Effector memory CD8-positive, alpha-beta T cell (primary cell): ENCODE results near the gene TNKS1BP1.
"Not testable (repeated sequence)": the region's sequence is repeated elsewhere in the genome, so short reads cannot be mapped to it uniquely, and the experiment has no call there.

Source experiments
- ATAC-seq: fragments of 150-1000 bp; cut with Tn5 transposase; replicated peaks from 2 replicates; pipeline ENCODE4 v1.10.0; 2021; ENCODE audit warnings: mild to moderate bottlenecking, moderate library complexity
- DNase-seq, 3 experiments: peaks; one replicate each; pipeline ENCODE4 v3.0.0; 2021
- H3K27ac Mint-ChIP-seq, 2 donors: one replicate each; pipeline ENCODE4 v1.8.0; 2022; ENCODE audit warnings: mild to moderate bottlenecking in 2 of 2, mixed read lengths in 2 of 2, moderate library complexity in 2 of 2
- H3K27me3 Mint-ChIP-seq, 2 donors: one replicate each; pipeline ENCODE4 v1.8.0; 2022; ENCODE audit warnings: mixed read lengths in 2 of 2
- H3K36me3 Mint-ChIP-seq: one replicate; pipeline ENCODE4 v1.8.0; 2022; ENCODE audit warnings: mild to moderate bottlenecking, moderate library complexity, mixed read lengths; ENCODE audit not compliant: insufficient read depth
- H3K4me1 Mint-ChIP-seq, 2 donors: one replicate each; pipeline ENCODE4 v1.8.0; 2022; ENCODE audit warnings: low read depth in 2 of 2, mixed read lengths in 2 of 2
- H3K4me3 Mint-ChIP-seq, 2 donors: one replicate each; pipeline ENCODE4 v1.8.0; 2022; ENCODE audit warnings: mild to moderate bottlenecking in 2 of 2, mixed read lengths in 2 of 2, moderate library complexity in 2 of 2
- H3K9me3 Mint-ChIP-seq, 2 donors: one replicate each; pipeline ENCODE4 v1.8.0; 2022; ENCODE audit warnings: mixed read lengths in 2 of 2
- total RNA-seq, 9 experiments: gene quantifications; one replicate each; lab custom pipeline; 2026; lab: John Stamatoyannopoulos, UW

TNKS1BP1 gene, protein sequence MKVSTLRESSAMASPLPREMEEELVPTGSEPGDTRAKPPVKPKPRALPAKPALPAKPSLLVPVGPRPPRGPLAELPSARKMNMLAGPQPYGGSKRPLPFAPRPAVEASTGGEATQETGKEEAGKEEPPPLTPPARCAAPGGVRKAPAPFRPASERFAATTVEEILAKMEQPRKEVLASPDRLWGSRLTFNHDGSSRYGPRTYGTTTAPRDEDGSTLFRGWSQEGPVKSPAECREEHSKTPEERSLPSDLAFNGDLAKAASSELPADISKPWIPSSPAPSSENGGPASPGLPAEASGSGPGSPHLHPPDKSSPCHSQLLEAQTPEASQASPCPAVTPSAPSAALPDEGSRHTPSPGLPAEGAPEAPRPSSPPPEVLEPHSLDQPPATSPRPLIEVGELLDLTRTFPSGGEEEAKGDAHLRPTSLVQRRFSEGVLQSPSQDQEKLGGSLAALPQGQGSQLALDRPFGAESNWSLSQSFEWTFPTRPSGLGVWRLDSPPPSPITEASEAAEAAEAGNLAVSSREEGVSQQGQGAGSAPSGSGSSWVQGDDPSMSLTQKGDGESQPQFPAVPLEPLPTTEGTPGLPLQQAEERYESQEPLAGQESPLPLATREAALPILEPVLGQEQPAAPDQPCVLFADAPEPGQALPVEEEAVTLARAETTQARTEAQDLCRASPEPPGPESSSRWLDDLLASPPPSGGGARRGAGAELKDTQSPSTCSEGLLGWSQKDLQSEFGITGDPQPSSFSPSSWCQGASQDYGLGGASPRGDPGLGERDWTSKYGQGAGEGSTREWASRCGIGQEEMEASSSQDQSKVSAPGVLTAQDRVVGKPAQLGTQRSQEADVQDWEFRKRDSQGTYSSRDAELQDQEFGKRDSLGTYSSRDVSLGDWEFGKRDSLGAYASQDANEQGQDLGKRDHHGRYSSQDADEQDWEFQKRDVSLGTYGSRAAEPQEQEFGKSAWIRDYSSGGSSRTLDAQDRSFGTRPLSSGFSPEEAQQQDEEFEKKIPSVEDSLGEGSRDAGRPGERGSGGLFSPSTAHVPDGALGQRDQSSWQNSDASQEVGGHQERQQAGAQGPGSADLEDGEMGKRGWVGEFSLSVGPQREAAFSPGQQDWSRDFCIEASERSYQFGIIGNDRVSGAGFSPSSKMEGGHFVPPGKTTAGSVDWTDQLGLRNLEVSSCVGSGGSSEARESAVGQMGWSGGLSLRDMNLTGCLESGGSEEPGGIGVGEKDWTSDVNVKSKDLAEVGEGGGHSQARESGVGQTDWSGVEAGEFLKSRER (N-terminal part only)
- total RNA-seq = 15.0 to 53.7 (median 36.0) reads per million in 9 experiments

DNA sequence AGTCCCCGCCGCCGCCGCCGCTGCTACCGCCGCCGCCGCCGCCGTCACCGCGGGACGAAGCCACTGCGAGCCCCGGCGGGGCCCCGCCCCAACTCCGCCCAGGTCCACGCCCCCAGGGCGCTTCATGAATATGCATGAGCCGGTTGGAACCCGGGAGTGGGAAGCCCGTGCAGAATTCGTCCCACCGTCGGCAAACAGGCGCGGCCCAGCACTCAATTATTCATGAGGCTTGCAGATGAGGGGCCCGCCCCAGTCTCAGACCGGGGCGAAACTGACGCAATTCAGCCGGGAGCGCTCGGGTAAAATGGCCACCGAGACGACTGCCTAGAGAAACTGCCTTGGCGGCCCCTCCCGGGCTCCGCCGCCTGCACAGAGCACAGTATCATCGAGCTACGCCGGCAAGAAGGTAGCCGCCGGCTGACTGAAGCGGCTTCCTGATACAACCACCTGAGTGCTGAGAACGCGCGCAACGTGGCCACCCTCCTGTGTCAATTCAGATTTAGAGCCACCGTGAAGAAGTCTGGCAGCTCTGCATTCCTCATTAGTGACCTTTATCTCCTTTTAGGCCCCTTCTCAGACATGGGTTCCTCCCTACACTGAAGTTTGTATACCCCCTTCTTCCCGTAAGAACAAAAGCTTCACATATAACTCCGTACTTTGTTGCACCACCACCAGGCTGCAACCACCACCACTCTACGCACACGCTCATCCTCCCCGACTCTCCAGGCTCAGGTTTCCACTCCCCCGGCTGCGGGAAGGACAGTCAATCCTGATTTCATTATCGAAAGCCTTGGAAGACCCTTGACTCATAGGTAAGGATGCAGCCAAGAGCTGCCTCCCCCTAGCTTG is at the start of gene TNKS1BP1:
TSS of gene TNKS1BP1 (minus strand) at position 67 of the 849 bp plus-strand sequence. CDS start 3,067 bp downstream, outside the sequence.
- DNase-seq (peak; percentile 75 to 81 (median 77)), ATAC-seq (peak; percentile 84)
- peak within 1 kb of the TSS; percentile 96 to 98 for H3K27ac Mint-ChIP-seq
- no peaks in the 10 kb centered on the region for H3K27me3 Mint-ChIP-seq
- H3K36me3 Mint-ChIP-seq = peaks cover 44% of the 10 kb centered on the region
- H3K4me3 Mint-ChIP-seq = peak within 1 kb of the TSS; percentile 87 to 88
- H3K4me1 Mint-ChIP-seq = peaks cover 26 to 30% of the 10 kb centered on the region in 2 donors
- H3K9me3 Mint-ChIP-seq = no peaks in the 10 kb centered on the region

DNA sequence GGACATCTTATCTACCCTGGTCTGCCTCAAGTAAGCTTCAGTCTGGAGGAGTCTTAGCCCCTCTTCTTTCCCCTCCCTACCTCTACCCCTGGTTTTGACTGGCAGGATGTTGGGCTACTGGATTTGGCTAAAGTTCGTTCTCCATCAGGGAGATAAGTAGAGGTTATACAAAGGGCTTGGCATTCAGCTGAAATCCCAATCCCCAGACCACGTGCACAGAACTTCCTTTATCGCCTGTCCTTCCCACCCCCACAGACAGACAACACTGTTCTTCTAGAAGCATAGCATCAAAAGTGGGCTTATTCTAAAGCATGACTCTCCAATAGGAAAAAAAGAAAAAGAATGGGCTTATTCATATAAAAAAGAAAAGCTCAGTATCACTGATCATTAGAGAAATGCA is 48.4 kb upstream of the TNKS1BP1 start:
- ATAC-seq (no peak), DNase-seq (no peak)
- Mint-ChIP-seq H3K36me3 (no peaks in the 10 kb centered on the region), H3K4me3 (no peak overlapping the region), H3K27me3 (peaks cover 0 to 12% of the 10 kb centered on the region in 2 donors), H3K4me1 (no peaks in the 10 kb centered on the region), H3K27ac (peak overlapping the region in 1 of 2 donors; percentile 42), H3K9me3 (no peaks in the 10 kb centered on the region)

DNA sequence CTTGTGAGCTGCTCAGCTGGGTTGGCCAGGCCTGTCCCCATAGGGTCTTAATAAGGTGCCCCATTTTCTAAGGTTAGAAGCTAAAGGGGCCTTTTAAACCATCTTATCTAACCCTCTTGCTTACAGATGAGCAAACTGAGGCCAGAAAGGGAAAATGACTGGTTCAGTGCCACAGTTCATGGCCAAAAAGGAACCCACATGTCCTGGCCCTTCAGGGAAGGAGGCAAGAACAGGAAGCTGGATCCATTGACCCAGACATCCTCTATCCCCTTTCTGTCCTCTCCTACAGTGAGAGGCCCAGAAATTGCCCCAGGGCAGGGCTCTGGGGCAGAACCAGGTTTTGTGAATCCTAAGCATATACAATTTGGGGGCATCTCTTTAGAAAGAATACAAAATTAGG is 46.2 kb upstream of the TNKS1BP1 start:
- no peaks in the 10 kb centered on the region for H3K36me3 Mint-ChIP-seq
- DNase-seq (no peak), ATAC-seq (no peak)
- no peak overlapping the region for H3K4me3 Mint-ChIP-seq
- H3K27ac Mint-ChIP-seq = peak overlapping the region in 1 of 2 donors; percentile 32
- no peaks in the 10 kb centered on the region for H3K4me1 Mint-ChIP-seq
- no peaks in the 10 kb centered on the region for H3K9me3 Mint-ChIP-seq
- peaks cover 0 to 24% of the 10 kb centered on the region in 2 donors for H3K27me3 Mint-ChIP-seq

DNA sequence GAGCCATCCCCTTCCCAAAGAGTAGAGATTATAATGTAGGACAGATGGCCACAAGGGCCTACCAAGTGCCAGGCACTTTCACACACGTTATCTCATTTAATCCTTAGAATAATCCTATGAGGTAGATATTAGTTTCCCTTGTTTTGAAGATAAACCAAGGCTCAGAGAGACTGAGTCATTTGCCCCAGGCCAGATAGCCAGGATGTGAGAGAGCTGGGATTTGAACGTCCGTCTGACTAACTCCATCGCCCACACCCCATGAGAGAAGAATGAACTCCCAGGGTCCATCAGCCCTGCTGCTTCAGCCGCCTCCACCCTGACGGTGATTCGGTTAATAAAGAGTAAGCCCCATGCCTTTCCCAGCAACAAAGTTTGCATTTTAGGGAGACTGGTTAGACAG is 45.5 kb upstream of the TNKS1BP1 start:
- no peak overlapping the region for H3K4me3 Mint-ChIP-seq
- no peaks in the 10 kb centered on the region for H3K4me1 Mint-ChIP-seq
- H3K36me3 Mint-ChIP-seq = no peaks in the 10 kb centered on the region
- peak overlapping the region in 1 of 2 donors; percentile 32 for H3K27ac Mint-ChIP-seq
- no peaks in the 10 kb centered on the region for H3K9me3 Mint-ChIP-seq
- ATAC-seq (no peak), DNase-seq (no peak)
- H3K27me3 Mint-ChIP-seq = peaks cover 0 to 30% of the 10 kb centered on the region in 2 donors

DNA sequence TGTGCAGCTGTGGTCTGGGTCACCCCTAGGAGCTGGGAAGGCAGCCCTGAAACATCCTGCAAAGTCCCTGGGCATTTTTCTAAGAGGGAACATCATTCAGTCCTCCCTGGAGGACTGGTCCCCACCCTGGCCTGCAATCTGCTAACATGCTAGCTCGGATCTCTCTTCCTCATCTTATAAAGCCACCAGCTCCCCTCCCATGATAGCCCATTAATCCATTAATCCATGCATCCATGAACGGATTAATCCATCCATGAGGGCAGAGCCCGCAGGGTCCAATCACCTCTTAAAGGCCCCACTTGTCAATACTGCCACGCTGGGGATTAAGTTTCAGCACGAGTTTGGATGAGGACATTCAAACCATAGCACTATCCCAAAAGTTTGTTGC is 44.1 kb upstream of the TNKS1BP1 start:
- Mint-ChIP-seq H3K36me3 (no peaks in the 10 kb centered on the region), H3K4me1 (no peaks in the 10 kb centered on the region), H3K27ac (no peak overlapping the region), H3K9me3 (no peaks in the 10 kb centered on the region), H3K4me3 (no peak overlapping the region), H3K27me3 (peaks cover 5 to 38% of the 10 kb centered on the region in 2 donors)
- ATAC-seq = no peak
- DNase-seq = no peak

DNA sequence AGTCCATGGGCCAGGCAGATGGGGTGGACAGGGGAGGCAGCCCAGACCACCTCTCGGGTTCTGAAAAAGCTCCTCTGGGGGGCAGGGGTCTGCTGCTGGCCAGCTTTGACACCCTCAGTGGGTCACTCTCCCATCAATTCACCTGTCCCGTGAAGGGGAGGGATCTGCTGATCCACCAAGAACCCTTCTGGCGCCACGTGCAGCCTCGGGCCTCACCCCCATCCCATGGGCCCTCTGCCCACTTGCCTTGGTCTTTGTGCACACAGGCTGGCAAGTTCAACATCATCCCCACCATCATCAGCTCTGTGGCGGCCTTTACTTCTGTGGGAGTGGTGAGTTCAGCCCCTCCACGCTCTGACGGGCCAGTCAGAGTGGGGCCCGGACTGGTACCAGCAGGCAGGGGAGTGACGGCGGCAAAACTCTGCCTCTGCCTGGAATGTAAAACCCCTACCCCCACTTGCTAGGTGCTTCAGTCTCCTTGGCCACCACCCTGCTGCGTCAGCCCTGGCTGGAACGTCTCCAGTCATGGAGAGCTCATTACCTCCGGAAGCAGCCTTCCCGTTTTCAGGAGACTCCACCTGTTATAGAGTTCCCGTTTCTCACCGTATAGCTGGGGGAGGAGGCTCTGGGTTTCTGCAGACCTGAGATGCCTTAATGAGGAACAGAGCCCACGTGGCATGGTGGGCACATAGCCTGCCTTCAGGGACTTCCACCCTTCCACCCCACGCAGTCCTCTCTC is 43.5 kb upstream of the TNKS1BP1 start:
- no peak overlapping the region for H3K27ac Mint-ChIP-seq
- H3K36me3 Mint-ChIP-seq = no peaks in the 10 kb centered on the region

DNA sequence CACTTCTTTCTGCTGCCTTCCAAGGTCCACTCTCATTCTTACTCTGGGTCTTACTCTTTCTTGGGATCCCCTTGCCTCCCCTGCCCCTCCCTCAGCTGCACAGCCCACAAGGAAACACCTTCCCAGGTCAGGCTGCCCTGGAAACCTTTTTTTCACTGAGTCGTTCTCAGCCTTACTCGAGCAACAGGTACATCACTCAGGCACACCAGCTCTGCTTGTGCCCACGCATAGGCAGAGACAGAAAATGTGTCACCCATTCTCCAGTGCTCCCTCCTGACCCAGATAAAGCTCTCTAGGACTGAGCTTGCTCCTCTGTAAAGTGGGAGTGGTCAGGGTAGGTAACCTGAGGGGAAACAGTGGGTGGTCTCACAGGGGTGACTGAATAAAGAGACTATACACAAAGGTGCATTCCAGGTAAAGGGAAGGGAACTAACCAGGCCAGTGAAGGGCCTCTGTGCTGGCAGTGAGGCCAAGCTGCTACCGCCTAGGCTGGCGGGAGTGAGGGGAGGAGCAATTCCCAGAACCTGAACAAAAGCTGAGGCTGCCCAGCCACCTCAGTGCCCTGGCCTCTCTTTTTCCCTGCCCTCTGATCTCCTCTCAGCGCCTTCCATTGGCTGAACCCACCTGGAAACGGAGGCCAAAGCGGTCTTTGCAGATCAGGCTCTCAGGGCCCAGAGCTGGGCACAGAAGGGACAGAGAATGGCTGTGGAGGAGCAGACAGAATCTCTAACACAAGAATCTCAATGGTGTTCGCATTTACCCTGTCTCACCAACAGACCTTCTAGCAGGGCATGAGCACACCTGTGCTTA is 40.3 kb upstream of the TNKS1BP1 start:
- ATAC-seq = no peak
- H3K27ac Mint-ChIP-seq = no peak overlapping the region
- peaks cover 21 to 64% of the 10 kb centered on the region in 2 donors for H3K27me3 Mint-ChIP-seq

More for the DNA sequence above, 43.5 kb upstream of the TNKS1BP1 start:
- H3K4me3 Mint-ChIP-seq = no peak overlapping the region
- DNase-seq (no peak), ATAC-seq (no peak)
- no peaks in the 10 kb centered on the region for H3K9me3 Mint-ChIP-seq
- H3K4me1 Mint-ChIP-seq = no peaks in the 10 kb centered on the region
- peaks cover 6 to 43% of the 10 kb centered on the region in 2 donors for H3K27me3 Mint-ChIP-seq

DNA sequence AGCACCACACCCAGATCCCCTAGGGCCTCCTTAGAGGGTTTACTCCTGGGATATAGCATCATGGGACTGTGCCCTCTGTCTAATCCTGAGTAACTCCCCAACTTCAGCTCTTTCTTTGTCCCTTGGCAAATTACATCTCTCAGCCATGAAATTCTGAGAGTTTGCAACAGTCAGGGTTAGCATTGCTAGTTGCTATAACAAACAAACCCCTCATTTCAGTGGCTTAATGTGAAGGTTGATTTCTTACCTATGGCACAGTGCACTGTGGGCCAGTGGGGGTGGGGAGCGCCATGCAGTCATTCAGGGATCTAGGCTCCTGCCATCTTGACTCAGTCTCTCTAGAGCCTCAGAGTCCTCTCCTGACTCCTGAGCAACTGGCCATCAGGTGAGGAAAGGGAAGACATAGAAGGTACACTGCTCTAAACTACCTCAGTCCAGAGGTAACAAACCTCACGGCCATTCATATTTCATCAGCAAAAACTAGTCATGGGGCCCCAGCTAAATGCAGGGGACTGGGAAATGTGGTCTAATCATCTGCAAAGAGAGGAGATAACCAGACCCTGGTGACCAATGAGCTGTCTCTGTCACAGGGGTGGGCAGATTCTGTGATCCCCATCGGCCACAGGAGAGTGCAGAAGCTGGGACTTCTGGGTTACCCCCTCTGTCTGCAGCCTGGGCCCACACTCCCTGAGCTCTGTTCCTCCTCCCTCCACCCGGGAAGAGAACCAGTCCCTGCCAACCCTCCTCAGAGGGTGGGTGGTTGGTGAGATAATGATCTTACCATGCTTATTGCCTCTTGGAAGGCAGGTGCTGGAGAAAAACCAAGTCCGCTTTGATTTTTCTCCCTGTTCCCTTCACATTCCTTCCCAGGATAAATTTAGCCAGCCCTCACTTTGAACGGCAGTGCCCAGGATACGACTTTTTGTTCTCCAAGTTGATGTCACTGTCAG is 38.7 kb upstream of the TNKS1BP1 start:
- H3K4me3 Mint-ChIP-seq = no peak overlapping the region
- peaks cover 21 to 55% of the 10 kb centered on the region in 2 donors for H3K27me3 Mint-ChIP-seq
- no peaks in the 10 kb centered on the region for H3K36me3 Mint-ChIP-seq
- no peaks in the 10 kb centered on the region for H3K4me1 Mint-ChIP-seq
- H3K27ac Mint-ChIP-seq = no peak overlapping the region
- DNase-seq (no peak), ATAC-seq (no peak)
- H3K9me3 Mint-ChIP-seq = no peaks in the 10 kb centered on the region

More for the DNA sequence above, 40.3 kb upstream of the TNKS1BP1 start:
- Mint-ChIP-seq H3K4me3 (no peak overlapping the region), H3K36me3 (no peaks in the 10 kb centered on the region), H3K9me3 (no peaks in the 10 kb centered on the region), H3K4me1 (no peaks in the 10 kb centered on the region)
- DNase-seq = no peak

DNA sequence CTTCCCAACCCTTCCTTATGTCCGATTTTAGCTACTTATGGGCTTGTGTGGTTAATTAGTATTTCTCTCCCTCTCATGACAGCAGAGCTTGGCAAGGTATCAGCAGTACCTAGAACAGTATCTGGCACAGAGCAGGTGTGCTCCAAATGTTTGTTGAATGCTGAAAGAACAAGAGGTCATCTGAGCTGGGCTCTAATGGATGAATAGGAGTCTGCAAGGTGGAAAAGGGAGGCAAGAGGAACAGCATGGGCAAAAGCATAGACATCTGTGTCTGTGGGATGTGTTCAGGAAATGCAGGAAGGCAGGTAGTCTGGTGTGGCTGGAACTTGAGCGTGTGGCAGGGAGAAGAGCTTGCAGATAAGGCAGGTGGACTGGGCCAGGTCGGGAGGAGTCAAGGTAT is 37.2 kb upstream of the TNKS1BP1 start:
- ATAC-seq (no peak), DNase-seq (no peak)
- Mint-ChIP-seq H3K27me3 (peaks cover 21 to 46% of the 10 kb centered on the region in 2 donors), H3K36me3 (no peaks in the 10 kb centered on the region), H3K27ac (no peak overlapping the region), H3K4me1 (no peaks in the 10 kb centered on the region), H3K9me3 (no peaks in the 10 kb centered on the region), H3K4me3 (no peak overlapping the region)

DNA sequence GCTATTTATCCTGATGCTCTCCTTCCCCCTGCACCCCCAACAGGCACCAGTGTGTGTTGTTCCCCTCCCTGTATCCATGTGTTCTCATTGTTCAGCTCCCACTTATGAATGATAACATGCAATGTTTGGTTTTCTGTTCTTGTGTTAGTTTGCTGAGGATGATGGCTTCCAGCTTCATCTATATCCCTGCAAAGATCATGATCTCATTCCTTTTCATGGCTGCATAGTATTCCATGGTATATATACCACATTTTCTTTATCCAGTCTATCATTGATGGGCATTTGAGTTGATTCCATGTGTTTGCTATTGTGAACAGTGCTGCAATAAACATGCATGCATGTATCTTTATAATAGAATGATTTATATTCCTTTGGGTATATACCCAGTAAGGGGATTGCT is 36.7 kb upstream of the TNKS1BP1 start:
- H3K27ac Mint-ChIP-seq, H3K4me3 Mint-ChIP-seq, DNase-seq, ATAC-seq, H3K9me3 Mint-ChIP-seq, H3K4me1 Mint-ChIP-seq, H3K36me3 Mint-ChIP-seq: not testable (repeated sequence)
- peaks cover 24 to 41% of the 10 kb centered on the region in 2 donors for H3K27me3 Mint-ChIP-seq
